ENCODE measurements around the gene DYRK3. TPM values are rescaled to one million over a fixed set of nuclear protein-coding genes. Genes with fewer than 3 reads are reported as not detected.

Gene DYRK3
- total and polyA plus RNA-seq, 2 of the 13 experiments (the other 11 are each of a cell fraction or from before 2014, with no cell fraction given), result 0.48 to 2.8 TPM

GRCh38 chr1:206682111-206682510 lies 46.8 kb downstream of the DYRK3 start (continued):
- no peak for TF ChIP-seq ZNF503 (CRISPR knock-in tag; IDR thresholded peaks at IDR 0.05)
- no peak for TF ChIP-seq KAT2B (IDR thresholded peaks at IDR 0.05; ENCODE audit: borderline replicate concordance, low read depth, low read length)
- no peak for TF ChIP-seq KAT8 (CRISPR knock-in tag; IDR thresholded peaks at IDR 0.05)
- peak; percentile 75 for TF ChIP-seq HNF4A (CRISPR knock-in tag; IDR thresholded peaks at IDR 0.05)
- no peak for TF ChIP-seq BCL3 (CRISPR knock-in tag; IDR thresholded peaks at IDR 0.05)
- TF ChIP-seq ZNF644 (CRISPR knock-in tag; IDR thresholded peaks at IDR 0.05; ENCODE audit: low read depth), result no peak
- no peak for TF ChIP-seq PPARG (CRISPR knock-in tag; conservative IDR thresholded peaks at IDR 0.05)
- TF ChIP-seq ZNF205 (CRISPR knock-in tag; IDR thresholded peaks at IDR 0.05), result no peak
- no peak for TF ChIP-seq MLLT10 (CRISPR knock-in tag; IDR thresholded peaks at IDR 0.05)
- peak; percentile 55; the same call in 1 of the 2 replicates for TF ChIP-seq CEBPG (CRISPR knock-in tag; IDR thresholded peaks at IDR 0.05)
- TF ChIP-seq RFX5 (IDR thresholded peaks at IDR 0.05; ENCODE audit: low read depth, low read length), result no peak
- TF ChIP-seq SATB2 (CRISPR knock-in tag; IDR thresholded peaks at IDR 0.05), result peak; percentile 52; the same call in 1 of the 2 replicates
- TF ChIP-seq NR2F1 (CRISPR knock-in tag; IDR thresholded peaks at IDR 0.05), result no peak
- TF ChIP-seq ZNF251 (CRISPR knock-in tag; IDR thresholded peaks at IDR 0.05), result no peak
- TF ChIP-seq KLF11 (CRISPR knock-in tag; IDR thresholded peaks at IDR 0.05), result no peak
- peak; percentile 57; the same call in 1 of the 2 replicates for TF ChIP-seq NCOR1 (IDR thresholded peaks at IDR 0.05; ENCODE audit: borderline replicate concordance, low read length)
- no peak for TF ChIP-seq ZNF589 (CRISPR knock-in tag; conservative IDR thresholded peaks at IDR 0.05)
- TF ChIP-seq SAP130 (CRISPR knock-in tag; IDR thresholded peaks at IDR 0.05; ENCODE audit: low read depth), result peak; percentile 36; the same call in 1 of the 2 replicates
- TF ChIP-seq SNAPC4 (CRISPR knock-in tag; IDR thresholded peaks at IDR 0.05), result no peak
- TF ChIP-seq ZBTB3 (CRISPR knock-in tag; IDR thresholded peaks at IDR 0.05; ENCODE audit: borderline replicate concordance, low read depth), result no peak
- peak; percentile 59; the same call in 1 of the 2 replicates for TF ChIP-seq CEBPB (IDR thresholded peaks at IDR 0.05; ENCODE audit: borderline replicate concordance, low read depth, low read length)
